GM19463 (cell line): ENCODE results near the gene MAD1L1.

Source experiments
- ATAC-seq: cut with Tn5 transposase; IDR thresholded peaks from one replicate; pipeline ENCODE4 v1.9.1; 2021; ENCODE audit warnings: mild to moderate bottlenecking, moderate library complexity; ENCODE audit not compliant: unreplicated experiment

MAD1L1 gene

GRCh38 chr7:1787681-1788235 lies 445.0 kb downstream of the MAD1L1 start:
- no peak for ATAC-seq

- no peak for ATAC-seq
Measured at GRCh38 chr7:1787241-1787640, 445.5 kb downstream of the MAD1L1 start.

- no peak for ATAC-seq
Measured at GRCh38 chr7:1785839-1786238, 446.9 kb downstream of the MAD1L1 start.

GRCh38 chr7:1781369-1781768 lies 451.4 kb downstream of the MAD1L1 start:
- no peak for ATAC-seq

GRCh38 chr7:1779445-1779844 lies 453.3 kb downstream of the MAD1L1 start:
- ATAC-seq: no peak

GRCh38 chr7:1777122-1777521 lies 455.6 kb downstream of the MAD1L1 start:
- ATAC-seq: no peak

- no peak for ATAC-seq
Measured at GRCh38 chr7:1775389-1775788, 457.4 kb downstream of the MAD1L1 start.

GRCh38 chr7:1770331-1770730 lies 462.4 kb downstream of the MAD1L1 start:
- ATAC-seq: no peak

- no peak for ATAC-seq
Measured at GRCh38 chr7:1769286-1770200, 463.2 kb downstream of the MAD1L1 start.

GRCh38 chr7:1768832-1769231 lies 463.9 kb downstream of the MAD1L1 start:
- ATAC-seq: no peak

GRCh38 chr7:1767524-1767923 lies 465.2 kb downstream of the MAD1L1 start:
- no peak for ATAC-seq
